ENCODE data around the gene ERC1.
"Not testable (repeated sequence)": the region's sequence is repeated elsewhere in the genome, so short reads cannot be mapped to it uniquely, and the experiment has no call there.

Gene ERC1

GRCh38 chr12:1344245-1344644, 353.2 kb downstream of the ERC1 start:
- H3K9me3 ChIP-seq (ENCODE audit: control insufficient read depth, insufficient read depth, low read length): no peaks in the 10 kb centered on the region
- H3K36me3 ChIP-seq (ENCODE audit: control insufficient read depth, insufficient read depth, low read length): no peaks in the 10 kb centered on the region
- no peaks in the 10 kb centered on the region for H3K27me3 ChIP-seq (ENCODE audit: control insufficient read depth, insufficient read depth, low read length)
- H3K4me3 ChIP-seq (ENCODE audit: low read depth, low read length): no peak overlapping the region
- H3K4me1 ChIP-seq (ENCODE audit: control insufficient read depth, insufficient read depth, low read length): no peaks in the 10 kb centered on the region
- no peak overlapping the region for H3K9ac ChIP-seq (ENCODE audit: low read depth, low read length)

DNA sequence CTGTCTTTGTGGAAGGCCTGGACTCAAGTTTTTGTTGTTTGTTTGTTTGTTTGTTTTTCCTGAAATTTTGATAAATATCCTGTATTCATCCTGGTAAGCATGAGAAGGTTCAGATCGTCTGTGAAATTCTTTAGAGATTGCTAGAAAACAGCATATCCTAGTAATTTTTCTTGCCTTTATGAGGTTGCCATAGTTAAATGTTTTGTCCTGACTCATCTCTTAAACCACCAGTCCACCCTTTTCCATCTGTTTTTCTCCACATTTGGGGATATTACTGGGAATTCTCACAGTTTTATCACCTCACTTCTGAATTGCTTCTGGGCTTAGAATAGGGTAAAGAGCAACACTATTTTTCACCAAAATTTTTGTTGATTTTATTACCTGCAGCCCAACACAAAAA, 355.1 kb downstream of the ERC1 start:
- no peaks in the 10 kb centered on the region for H3K9me3 ChIP-seq (ENCODE audit: control insufficient read depth, insufficient read depth, low read length)
- peaks cover 2% of the 10 kb centered on the region for H3K4me1 ChIP-seq (ENCODE audit: control insufficient read depth, insufficient read depth, low read length)
- no peak overlapping the region for H3K4me3 ChIP-seq (ENCODE audit: low read depth, low read length)
- H3K9ac ChIP-seq (ENCODE audit: low read depth, low read length): no peak overlapping the region
- H3K36me3 ChIP-seq (ENCODE audit: control insufficient read depth, insufficient read depth, low read length): no peaks in the 10 kb centered on the region
- H3K27me3 ChIP-seq (ENCODE audit: control insufficient read depth, insufficient read depth, low read length): no peaks in the 10 kb centered on the region

DNA sequence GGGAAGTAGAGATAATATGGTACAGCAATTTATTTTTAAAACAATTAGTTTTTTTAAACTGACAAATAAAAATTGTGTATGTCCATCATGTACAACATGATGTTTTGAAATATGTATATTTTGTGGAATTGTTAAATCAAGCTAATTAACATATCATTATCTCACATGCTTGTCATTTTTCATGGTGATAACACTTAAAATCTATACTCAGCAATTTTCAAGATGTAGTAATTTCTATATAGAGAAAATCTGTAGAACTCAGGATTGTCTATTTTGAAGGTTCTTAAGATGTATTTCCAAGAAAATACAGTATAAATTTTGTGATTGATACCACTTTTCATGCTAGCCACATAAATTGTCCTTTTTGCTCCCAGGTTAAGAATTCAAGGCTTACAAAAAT, 356.3 kb downstream of the ERC1 start:
- H3K27me3 ChIP-seq (ENCODE audit: control insufficient read depth, insufficient read depth, low read length): no peaks in the 10 kb centered on the region
- H3K36me3 ChIP-seq (ENCODE audit: control insufficient read depth, insufficient read depth, low read length): no peaks in the 10 kb centered on the region
- H3K4me1 ChIP-seq (ENCODE audit: control insufficient read depth, insufficient read depth, low read length): peaks cover 2% of the 10 kb centered on the region
- no peaks in the 10 kb centered on the region for H3K9me3 ChIP-seq (ENCODE audit: control insufficient read depth, insufficient read depth, low read length)
- H3K4me3 ChIP-seq (ENCODE audit: low read depth, low read length): no peak overlapping the region
- no peak overlapping the region for H3K9ac ChIP-seq (ENCODE audit: low read depth, low read length)

DNA sequence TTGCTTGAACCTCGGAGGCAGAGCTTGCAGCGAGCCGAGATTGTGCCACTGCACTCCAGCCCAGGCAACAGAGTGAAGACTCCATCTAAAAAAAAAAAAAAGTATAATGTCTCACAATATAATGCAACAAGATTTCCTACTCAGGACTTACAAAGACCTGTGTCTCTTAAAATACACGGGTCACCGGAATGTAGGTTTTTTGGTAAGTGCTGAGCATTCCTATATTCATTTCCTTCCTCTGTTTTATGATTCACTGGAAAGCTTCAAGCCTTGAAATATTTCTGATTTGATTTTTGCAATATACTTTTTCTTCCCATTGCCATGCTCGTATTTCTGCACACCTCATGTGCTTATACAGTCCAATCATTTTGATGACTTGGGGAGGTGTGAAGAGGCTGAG, 357.6 kb downstream of the ERC1 start:
- Histone ChIP-seq H3K9me3 (ENCODE audit: control insufficient read depth, insufficient read depth, low read length) (no peaks in the 10 kb centered on the region), H3K36me3 (ENCODE audit: control insufficient read depth, insufficient read depth, low read length) (no peaks in the 10 kb centered on the region), H3K4me3 (ENCODE audit: low read depth, low read length) (no peak overlapping the region), H3K27me3 (ENCODE audit: control insufficient read depth, insufficient read depth, low read length) (no peaks in the 10 kb centered on the region), H3K4me1 (ENCODE audit: control insufficient read depth, insufficient read depth, low read length) (peaks cover 2% of the 10 kb centered on the region), H3K9ac (ENCODE audit: low read depth, low read length) (no peak overlapping the region)

DNA sequence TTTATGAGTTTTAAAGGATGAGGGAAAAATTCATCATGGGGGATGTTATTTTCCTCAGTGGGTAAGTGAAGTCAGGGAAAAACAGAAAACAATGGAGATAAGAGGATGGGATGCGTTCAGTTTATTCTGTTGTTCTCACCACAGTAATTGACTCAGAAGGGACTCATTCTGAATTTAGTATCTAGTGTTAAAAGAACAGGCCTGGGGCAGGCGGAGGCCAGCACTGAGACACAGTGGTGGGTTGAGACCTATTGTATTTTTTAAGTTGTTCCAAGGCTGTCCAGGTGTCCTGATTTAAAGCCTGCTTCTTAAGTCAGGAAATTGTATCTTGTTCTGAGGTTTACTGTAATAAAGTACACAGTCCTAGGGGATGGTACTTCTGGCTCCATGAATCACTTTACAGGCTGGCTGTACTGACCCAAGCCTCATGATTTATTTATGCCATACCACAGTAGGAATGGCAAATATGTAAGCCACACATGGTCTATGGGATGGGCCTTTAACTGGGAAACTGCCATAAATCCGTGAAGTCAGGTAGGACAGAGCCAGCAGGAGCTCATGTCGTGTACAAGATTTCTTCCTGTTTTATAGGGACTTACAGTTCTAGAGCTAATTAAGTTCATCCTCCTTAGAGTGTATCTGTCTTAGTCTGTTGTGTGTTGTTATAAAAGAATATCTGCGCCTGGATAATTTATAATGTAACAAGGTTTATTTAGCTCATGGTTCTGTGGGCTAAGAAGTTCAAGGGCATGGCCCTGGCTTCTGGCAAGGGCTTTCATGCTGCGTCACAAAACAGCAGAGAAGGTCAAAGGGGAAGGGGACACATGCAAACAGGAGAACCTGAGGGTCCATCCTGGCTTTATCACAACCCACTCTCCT, 359.3 kb downstream of the ERC1 start:
- H3K27me3 ChIP-seq (ENCODE audit: control insufficient read depth, insufficient read depth, low read length): no peaks in the 10 kb centered on the region
- no peak overlapping the region for H3K4me3 ChIP-seq (ENCODE audit: low read depth, low read length)
- H3K9me3 ChIP-seq (ENCODE audit: control insufficient read depth, insufficient read depth, low read length): no peaks in the 10 kb centered on the region
- no peaks in the 10 kb centered on the region for H3K36me3 ChIP-seq (ENCODE audit: control insufficient read depth, insufficient read depth, low read length)
- H3K4me1 ChIP-seq (ENCODE audit: control insufficient read depth, insufficient read depth, low read length): peaks cover 2% of the 10 kb centered on the region
- no peak overlapping the region for H3K9ac ChIP-seq (ENCODE audit: low read depth, low read length)

- no peak overlapping the region for H3K4me3 ChIP-seq (ENCODE audit: low read depth, low read length)
- no peaks in the 10 kb centered on the region for H3K36me3 ChIP-seq (ENCODE audit: control insufficient read depth, insufficient read depth, low read length)
- no peaks in the 10 kb centered on the region for H3K27me3 ChIP-seq (ENCODE audit: control insufficient read depth, insufficient read depth, low read length)
- H3K4me1 ChIP-seq (ENCODE audit: control insufficient read depth, insufficient read depth, low read length): peaks cover 2% of the 10 kb centered on the region
- no peak overlapping the region for H3K9ac ChIP-seq (ENCODE audit: low read depth, low read length)
- H3K9me3 ChIP-seq (ENCODE audit: control insufficient read depth, insufficient read depth, low read length): no peaks in the 10 kb centered on the region
These were observed 359.9 kb downstream of the ERC1 start for GRCh38 chr12:1350934-1351240.

GRCh38 chr12:1351926-1352325, 360.9 kb downstream of the ERC1 start:
- Histone ChIP-seq H3K4me3 (ENCODE audit: low read depth, low read length) (no peak overlapping the region), H3K27me3 (ENCODE audit: control insufficient read depth, insufficient read depth, low read length) (no peaks in the 10 kb centered on the region), H3K9me3 (ENCODE audit: control insufficient read depth, insufficient read depth, low read length) (no peaks in the 10 kb centered on the region), H3K9ac (ENCODE audit: low read depth, low read length) (no peak overlapping the region), H3K36me3 (ENCODE audit: control insufficient read depth, insufficient read depth, low read length) (no peaks in the 10 kb centered on the region), H3K4me1 (ENCODE audit: control insufficient read depth, insufficient read depth, low read length) (peaks cover 2% of the 10 kb centered on the region)

GRCh38 chr12:1353451-1353850, 362.4 kb downstream of the ERC1 start:
- no peak overlapping the region for H3K4me3 ChIP-seq (ENCODE audit: low read depth, low read length)

DNA sequence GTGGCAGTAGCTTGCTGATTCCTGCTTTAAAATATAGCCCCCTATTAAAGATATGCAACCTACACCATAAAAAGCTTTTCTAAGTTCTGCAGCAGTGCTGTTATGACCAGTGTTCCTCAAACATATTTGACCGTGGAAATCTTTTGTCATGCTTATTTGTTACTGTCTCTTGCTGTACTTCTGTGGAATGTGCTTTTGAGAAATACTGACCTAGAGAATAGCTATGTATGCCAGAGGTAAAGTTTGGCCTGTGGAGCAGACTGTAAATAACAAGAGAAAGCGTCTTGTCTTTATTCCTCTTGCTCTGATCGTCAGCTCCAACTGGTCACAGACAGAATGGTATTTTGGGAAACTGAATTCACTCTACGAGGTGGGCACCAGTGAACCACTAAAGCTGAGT, 364.4 kb downstream of the ERC1 start:
- Histone ChIP-seq H3K36me3 (ENCODE audit: control insufficient read depth, insufficient read depth, low read length) (no peaks in the 10 kb centered on the region), H3K4me1 (ENCODE audit: control insufficient read depth, insufficient read depth, low read length) (peaks cover 2% of the 10 kb centered on the region), H3K4me3 (ENCODE audit: low read depth, low read length) (no peak overlapping the region), H3K9ac (ENCODE audit: low read depth, low read length) (no peak overlapping the region), H3K27me3 (ENCODE audit: control insufficient read depth, insufficient read depth, low read length) (no peaks in the 10 kb centered on the region), H3K9me3 (ENCODE audit: control insufficient read depth, insufficient read depth, low read length) (no peaks in the 10 kb centered on the region)

More at GRCh38 chr12:1353451-1353850, 362.4 kb downstream of the ERC1 start:
- H3K9ac ChIP-seq (ENCODE audit: low read depth, low read length): no peak overlapping the region
- no peaks in the 10 kb centered on the region for H3K27me3 ChIP-seq (ENCODE audit: control insufficient read depth, insufficient read depth, low read length)
- no peaks in the 10 kb centered on the region for H3K36me3 ChIP-seq (ENCODE audit: control insufficient read depth, insufficient read depth, low read length)
- H3K9me3 ChIP-seq (ENCODE audit: control insufficient read depth, insufficient read depth, low read length): no peaks in the 10 kb centered on the region
- H3K4me1 ChIP-seq (ENCODE audit: control insufficient read depth, insufficient read depth, low read length): peaks cover 2% of the 10 kb centered on the region

DNA sequence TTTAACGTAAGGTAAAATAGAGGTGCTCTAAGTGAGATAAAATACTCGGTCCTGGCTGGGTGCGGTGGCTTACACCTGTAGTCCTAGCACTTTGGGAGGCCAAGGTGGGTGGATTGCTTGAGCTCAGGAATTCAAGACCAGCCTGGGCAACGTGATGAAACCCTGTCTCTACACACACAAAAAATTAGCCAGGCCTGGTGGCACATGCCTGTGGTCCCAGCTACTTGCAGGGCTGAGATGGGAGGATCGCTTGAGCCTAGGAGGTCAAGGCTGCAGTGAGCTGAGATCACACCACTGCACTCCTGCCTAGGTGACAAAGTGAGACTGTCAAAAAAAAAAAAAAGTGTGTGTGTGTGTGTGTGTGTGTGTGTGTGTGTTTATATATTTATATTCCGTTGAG, 364.8 kb downstream of the ERC1 start:
- not testable (repeated sequence) for H3K4me3 ChIP-seq (ENCODE audit: low read depth, low read length); H3K27me3 ChIP-seq (ENCODE audit: control insufficient read depth, insufficient read depth, low read length); H3K9me3 ChIP-seq (ENCODE audit: control insufficient read depth, insufficient read depth, low read length); H3K4me1 ChIP-seq (ENCODE audit: control insufficient read depth, insufficient read depth, low read length); H3K9ac ChIP-seq (ENCODE audit: low read depth, low read length); H3K36me3 ChIP-seq (ENCODE audit: control insufficient read depth, insufficient read depth, low read length)

GRCh38 chr12:1356285-1356684, 365.3 kb downstream of the ERC1 start:
- Histone ChIP-seq H3K27me3 (ENCODE audit: control insufficient read depth, insufficient read depth, low read length) (no peaks in the 10 kb centered on the region), H3K4me1 (ENCODE audit: control insufficient read depth, insufficient read depth, low read length) (no peaks in the 10 kb centered on the region), H3K4me3 (ENCODE audit: low read depth, low read length) (no peak overlapping the region), H3K9ac (ENCODE audit: low read depth, low read length) (no peak overlapping the region), H3K36me3 (ENCODE audit: control insufficient read depth, insufficient read depth, low read length) (no peaks in the 10 kb centered on the region), H3K9me3 (ENCODE audit: control insufficient read depth, insufficient read depth, low read length) (no peaks in the 10 kb centered on the region)

DNA sequence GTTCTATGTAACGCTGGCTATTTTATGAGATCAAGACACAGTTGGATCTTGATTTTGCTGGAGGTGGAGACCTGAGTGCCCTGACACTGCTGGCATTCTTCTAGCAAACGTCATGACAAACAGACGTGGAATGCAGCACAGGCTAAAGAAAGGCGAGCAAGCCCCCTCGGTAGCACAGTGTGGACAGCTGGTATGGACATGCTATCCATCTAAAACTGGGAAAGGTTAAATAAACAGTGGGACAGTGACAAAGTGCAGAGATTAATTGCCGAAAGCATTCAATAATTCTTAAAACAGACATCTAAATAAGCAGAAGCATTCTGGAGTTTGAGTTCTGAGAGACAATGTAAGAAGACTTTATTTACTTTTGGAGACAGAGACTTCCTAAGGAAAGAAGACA, 366.1 kb downstream of the ERC1 start:
- Histone ChIP-seq H3K9ac (ENCODE audit: low read depth, low read length) (no peak overlapping the region), H3K9me3 (ENCODE audit: control insufficient read depth, insufficient read depth, low read length) (no peaks in the 10 kb centered on the region), H3K27me3 (ENCODE audit: control insufficient read depth, insufficient read depth, low read length) (no peaks in the 10 kb centered on the region), H3K4me3 (ENCODE audit: low read depth, low read length) (no peak overlapping the region), H3K36me3 (ENCODE audit: control insufficient read depth, insufficient read depth, low read length) (no peaks in the 10 kb centered on the region), H3K4me1 (ENCODE audit: control insufficient read depth, insufficient read depth, low read length) (no peaks in the 10 kb centered on the region)

All from iPS-15b (cell line).